Activated naive CD8-positive, alpha-beta T cell treated with anti-CD3 and anti-CD28 coated beads, Interleukin-2, amount 50 U/mL, for 16 hours (primary cell): ENCODE measurements around the gene UBL3.

Experiments
- DNase-seq: peaks from one replicate; pipeline ENCODE4 v3.0.0-alpha.2; 2020; ENCODE audit warnings: low read depth, low spot score

Gene UBL3, protein sequence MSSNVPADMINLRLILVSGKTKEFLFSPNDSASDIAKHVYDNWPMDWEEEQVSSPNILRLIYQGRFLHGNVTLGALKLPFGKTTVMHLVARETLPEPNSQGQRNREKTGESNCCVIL

DNA sequence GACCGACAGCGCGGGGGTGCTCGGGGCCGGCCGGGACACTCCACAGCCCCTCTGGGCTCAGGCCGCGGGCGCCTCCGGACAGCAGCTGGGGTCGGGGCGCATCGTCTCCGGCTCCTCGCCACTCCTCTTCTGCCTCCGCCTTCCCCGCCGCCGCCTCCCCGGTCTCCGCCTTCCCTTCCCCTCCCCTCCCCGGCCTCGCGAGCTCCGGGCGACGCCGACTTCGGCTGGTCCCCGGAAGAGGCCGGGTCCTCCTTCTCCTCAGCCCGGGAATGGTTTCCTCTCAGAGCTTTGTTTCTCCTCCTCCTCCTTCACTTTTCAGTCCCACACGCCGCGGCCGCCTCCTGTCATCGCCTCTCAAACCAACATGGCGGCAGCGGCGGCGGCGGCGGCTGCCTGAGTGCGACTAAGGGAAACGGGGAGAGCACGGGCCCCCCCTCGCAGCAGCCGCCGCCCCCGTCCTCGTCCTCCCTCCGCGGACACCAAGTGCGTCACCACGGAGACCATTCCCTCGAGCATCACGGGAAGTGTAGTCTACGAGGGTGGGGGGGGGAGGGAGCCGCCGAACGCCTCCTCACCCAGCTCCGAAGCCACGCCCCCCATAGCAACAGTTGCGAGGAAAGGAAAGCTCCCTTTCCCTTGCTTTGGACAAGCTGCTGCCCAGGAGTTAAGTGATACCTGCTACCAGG lies at the start of gene UBL3:
UBL3 (minus strand) TSS at position 405 of the 686 bp plus-strand sequence. CDS start 1,079 bp downstream, outside the sequence.
- peak; percentile 91 for DNase-seq

DNA sequence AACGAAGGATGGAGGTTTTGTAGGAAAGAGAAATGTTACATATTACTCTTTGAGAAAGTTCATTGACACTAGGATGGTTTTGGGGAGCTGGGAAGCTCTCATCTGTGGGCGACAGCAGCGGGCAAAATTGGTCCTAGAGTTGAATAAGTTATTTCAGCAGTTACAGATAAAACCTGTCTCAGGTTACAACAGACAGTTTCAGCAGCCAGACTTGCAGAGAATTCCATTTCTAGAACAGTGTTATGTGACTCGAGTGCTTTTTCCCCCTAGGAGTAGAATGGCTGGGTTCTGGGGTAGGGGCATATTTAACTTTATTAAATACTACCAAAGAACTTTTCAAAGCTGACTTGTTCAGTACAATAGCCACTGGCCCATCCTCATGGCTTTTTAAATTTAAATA lies 46.7 kb upstream of the UBL3 start:
- DNase-seq: no peak

DNA sequence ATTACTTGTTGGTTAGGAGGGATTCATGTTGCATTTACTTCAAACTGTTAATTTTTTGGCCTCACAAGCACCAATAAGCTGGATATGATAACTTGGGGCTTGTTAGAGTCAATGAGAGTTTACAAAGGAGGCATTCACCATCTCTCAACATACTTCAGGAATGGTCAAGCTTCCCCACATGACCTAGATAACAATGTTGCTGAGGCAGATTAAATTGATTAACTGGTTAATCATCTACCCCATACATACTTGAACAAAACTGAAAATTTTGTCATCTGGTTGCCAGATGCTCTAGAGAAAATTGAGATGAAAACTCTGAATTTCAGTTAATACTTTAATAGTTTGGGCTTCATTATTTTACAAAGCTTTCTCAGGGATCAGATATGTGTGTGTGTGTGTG lies 43.0 kb upstream of the UBL3 start:
- DNase-seq: no peak

DNA sequence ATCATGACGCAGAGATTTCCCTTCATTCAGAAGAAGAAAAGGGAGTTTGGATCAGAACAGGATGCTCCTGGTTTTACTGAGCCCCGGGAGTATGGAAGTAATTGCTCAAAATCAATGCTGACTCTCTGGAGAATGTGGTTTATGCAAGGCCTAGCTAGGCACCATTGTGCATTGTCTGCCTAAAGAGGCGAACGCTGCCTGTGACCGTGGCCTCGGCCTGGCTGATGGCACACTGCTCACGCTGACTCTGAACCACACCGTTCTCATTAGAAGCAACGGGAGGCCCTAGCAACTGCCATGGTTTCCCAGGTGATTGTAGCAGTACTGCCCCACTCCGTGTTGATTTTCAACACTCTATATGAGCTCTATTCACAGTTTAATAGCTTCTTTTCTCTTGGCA lies 41.7 kb upstream of the UBL3 start:
- DNase-seq: no peak

DNA sequence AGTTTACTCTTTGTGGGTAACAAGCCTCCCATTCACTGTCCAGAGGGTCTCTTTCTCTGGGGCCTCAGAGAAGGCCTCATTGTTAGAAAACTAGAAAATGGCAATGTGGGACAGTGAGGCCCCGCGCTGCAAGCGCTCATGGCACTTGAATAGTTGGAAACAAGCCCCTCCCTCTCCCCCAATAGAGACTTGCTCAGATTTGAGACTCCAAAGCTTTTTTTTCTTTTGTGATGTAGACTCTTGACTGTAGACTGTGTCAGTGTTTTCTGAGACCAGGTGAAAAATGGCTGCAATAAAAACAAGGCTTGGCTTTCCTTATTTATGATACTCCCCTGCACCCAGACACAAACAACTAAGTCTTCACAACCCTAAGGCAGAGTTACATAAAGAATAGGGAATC lies 38.7 kb upstream of the UBL3 start:
- no peak for DNase-seq

DNA sequence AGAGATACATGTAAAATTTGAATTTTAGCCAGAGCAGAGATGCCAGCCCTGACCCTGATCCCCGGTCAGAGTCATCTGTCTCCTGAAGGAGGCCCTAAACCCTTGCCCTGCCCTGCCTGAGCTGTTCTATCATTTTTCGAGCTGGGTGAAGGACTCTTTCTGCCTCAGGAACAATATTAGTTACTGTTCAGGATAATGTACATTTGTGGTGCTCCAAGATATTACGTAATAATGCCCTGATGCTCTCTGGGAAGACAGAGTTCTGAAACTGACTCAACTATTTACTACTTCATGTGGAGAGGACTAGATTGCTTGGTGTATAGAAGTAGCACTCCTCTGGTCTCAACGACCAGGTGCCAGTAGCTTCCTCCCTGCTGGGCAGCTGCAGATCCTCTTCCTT lies 37.9 kb upstream of the UBL3 start:
- DNase-seq: no peak

DNA sequence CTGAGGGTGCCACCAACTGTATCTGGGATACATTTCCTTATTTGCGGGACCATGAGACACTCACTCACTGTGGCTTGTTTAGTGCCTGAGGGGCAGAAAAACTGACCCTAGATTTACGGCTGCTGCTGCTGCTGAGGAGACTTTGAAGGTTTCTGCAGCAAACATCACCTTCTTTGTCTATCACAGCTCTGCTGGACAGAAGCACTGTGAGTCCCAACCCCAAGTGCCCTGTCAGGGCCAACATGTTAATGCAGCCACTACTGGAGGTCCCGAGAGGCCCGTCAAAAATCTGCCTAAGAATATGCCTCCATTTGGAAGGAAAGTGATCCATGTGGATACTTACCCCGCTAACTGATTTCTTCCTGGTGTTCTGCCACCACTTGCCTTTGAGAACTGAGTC lies 37.3 kb upstream of the UBL3 start:
- DNase-seq: no peak

DNA sequence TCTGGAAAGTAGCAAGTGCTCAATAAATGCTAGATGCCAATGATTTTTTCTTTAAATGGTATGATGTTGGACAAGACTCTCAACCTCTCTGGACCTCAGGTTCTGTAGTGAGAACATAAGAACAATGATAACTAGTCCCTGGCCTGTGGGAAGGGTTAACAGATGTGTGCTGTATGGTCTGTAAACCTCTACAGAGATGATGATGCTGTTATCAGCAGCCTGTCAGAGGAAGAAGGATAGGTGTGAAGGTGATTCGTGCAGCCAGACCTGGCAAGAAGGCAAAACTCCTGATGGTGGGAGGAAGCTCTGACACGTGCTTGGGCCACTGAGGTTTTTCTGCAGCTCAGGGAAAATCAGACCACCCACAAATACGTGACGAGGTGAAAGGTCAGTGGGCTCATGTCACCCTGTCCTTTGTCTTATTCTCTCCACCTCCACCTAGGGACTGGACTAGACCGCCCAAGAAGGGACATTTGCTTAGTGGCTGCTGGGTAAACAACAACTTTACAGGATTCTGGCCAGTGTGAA lies 36.7 kb upstream of the UBL3 start:
- no peak for DNase-seq

DNA sequence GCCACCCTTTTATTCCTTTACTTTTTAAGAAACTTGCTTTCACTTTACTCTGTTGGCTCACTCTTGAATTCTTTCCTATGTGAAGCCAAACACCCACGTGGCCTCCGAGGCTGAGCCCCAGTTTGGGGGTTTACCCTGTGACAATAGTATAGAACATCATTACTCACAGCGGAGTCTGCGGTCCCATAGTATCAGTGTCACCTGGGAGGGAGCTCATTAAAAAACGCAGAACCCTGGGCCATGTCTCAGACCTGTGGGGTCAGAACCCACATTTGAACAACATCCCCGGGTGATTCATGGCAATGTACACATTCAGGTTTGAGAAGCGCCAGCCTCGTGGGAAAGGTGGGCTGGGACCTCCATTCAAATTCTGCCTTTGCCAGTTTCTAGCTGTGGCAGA lies 36.0 kb upstream of the UBL3 start:
- no peak for DNase-seq

DNA sequence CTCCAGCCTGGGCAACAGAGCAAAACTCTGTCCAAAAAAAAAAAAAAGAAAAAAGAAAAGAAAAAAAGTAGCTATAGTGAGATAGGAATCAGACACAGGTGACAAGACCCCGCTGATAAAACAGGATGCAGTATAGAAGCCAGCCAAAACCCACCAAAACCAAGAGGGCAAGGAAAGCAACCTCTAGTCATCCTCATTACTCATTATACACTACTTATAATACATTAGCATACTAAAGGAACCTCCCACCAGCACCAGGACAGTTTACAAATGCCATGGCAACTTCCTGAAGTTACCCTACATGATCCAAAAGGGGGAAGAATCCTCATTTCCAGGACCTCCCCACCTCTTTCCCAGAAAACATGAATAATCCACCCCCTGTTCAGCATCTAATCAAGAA lies 35.6 kb upstream of the UBL3 start:
- no peak for DNase-seq

DNA sequence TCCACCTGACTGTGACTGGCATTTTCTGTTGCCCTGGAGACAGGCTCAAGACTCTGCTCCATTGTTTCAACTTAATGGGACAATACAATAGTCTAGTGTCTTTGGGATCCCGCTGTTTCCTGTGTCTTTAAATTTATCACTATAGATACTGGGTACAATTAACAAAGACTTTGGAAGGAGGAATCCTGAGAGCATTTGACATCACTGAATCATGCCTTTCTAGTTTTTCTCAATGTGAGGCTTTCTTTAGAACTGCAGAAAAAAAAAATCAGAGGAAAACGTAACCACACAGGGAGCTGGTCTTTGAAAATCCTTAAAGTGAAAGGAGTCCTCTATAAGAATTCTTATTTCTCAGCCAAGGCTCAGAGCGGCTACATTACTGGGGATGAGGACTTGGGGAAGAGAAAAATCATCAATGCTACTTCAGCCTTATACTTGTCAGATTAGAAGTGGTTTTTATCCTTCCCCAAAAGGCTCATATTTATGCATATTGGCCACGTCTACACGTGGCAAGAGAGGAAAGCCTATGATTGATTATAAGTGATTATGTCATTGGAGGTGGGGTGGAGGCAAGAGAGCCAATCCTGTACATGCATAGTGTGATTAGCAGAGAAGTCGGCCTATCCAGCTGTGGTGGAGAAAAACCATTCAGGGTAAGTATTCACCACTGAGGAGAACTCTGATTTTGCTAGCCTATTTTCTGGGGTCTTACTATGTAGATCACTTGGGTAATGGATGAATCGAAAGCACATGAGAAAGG lies 34.4 kb upstream of the UBL3 start:
- no peak for DNase-seq

DNA sequence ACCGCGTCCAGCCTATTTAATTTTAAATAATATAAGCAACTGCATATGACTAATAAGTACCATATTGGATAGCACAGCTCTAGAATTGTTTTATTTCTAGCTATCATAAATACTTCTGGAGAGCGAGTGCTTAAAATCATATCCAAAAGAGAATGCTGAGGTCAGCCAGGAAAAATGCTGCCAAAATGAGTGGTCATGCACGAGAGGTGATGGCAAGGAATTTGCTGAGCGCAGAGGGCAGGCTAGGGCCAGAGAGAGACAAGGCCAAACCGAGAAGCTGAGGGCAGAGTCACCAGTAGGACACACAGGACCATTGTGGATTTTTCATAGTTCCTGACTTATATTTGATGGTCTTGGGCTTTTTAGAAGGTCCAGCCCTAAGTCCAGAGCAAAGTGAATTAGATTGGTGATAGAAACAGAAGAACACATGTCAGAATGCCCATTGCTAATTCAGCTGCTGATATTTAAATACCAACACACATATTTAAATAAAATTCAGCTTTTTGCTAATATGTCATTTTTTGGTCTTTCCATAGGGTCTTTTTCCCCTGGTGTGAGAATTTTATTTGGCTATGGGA lies 33.6 kb upstream of the UBL3 start:
- no peak for DNase-seq

DNA sequence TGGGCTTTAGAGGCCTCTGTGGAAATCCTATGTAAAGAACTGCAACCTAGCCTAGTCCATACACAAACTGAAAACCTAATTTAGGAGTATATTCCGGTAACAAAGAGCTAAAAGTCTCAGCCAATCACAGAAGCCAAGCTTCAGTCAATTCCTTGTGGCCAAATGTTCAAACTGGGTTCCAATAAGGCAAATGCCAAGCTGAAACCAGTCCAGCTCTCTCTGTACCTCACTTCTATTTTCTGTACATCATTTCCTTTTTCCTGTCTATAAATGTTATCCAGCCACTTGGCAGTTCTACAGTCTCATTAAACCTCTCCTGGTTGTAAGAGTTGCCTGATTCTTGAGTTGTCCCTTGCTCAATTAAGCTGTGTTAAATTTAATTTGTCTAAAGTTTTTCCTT lies 31.7 kb upstream of the UBL3 start:
- no peak for DNase-seq

DNA sequence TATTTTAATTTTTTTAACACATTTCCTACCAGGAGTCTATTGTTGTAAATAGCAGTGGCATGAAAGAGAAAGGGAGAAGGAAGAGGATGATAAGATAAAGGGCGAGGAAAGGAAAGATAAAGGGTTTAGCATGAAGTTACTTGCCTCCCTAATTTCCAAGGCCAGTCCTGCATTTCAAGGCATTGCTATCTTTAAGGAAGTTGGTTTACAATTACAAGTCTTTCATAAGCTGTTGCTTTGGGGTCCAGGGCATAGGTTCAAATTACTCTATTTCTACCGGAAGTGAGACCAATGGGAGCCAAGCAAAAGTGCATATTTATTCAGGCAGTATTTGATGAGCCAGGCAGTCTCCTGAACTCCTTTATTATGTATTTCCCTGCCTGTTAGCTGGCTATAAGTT lies 27.7 kb upstream of the UBL3 start:
- DNase-seq: no peak

DNA sequence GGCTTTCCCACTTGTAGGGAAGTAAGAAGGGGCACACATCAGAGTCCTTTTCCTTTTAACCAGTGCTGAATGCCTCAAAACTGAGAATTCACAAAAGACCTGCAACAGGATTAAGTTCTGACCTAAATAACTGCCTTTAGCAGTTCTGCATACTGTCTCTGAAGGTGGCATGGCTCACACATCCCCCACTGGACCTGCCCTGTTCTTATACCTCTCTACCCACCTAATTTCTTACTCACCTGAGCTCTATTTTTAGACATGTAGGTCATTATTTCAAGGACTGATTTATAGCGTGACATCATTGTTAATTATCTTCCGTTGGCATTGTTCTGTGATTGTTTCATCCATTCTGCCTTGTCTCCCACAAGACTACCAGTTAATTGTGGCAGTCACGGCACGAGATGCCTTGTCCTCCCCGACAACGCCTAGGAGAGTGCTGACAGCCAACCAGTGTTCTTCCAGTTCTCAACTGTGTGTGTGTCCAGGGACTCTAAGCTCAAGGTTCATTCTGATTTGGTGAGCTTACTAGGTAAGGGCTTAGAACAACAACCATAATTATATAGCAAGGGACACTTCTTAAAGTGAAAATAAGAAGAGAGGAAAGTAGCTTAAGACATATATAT lies 27.1 kb upstream of the UBL3 start:
- DNase-seq: no peak

DNA sequence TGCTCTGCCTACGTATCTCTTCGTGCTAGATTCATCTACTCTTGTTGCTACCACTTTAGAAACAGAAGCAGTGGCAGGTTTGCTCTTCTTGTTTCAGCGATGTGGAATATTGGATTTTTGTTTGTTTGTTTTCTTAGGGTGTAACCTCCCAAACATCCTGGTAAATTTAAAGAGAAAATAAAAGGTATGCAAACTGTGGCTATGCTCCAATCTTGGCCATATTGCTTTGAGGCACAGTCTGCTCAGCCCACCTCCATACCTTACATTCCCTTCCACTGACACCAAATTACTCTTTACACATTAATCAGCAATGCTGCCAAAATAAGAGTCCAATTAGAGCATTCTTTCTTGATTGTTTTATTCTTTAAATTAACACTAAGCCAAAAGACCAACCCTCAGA lies 25.2 kb upstream of the UBL3 start:
- no peak for DNase-seq

DNA sequence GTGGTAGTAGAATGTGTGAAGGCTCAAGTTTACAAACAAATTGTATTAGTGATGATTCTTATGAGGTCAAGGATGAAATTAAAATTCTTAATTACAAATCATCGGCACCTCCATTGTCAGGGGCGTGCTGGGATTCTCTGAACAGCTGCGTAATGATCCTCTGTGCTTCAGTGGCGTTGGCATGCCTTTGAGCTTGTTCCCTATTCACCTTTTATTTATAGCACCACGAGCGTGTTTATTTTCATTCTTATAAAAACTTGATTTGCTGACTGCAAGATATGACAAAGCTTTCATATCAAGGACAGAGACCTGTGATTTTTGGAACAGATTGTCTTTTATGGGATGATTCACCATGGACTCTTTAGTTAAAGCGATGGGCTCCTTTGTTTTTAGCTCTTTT lies 18.2 kb upstream of the UBL3 start:
- no peak for DNase-seq

DNA sequence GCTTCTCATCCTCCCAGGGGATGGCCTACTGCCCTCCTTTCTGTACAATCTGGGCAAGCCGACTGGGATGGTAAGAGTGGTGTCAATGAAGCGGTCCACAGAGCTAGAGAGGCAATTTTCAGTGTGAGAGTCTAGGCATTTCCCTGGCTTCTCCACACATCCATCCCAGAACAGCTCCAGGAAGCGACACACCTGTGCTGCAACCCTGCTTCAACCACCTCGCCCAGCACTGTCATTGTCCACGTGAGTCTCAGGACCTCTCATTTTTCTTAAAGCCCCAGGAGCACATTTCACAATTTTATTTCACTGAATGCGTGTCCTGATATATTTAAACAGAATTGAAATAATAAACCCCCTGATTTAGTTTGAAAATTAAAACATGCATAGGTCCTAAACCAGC lies 15.5 kb upstream of the UBL3 start:
- DNase-seq: no peak

DNA sequence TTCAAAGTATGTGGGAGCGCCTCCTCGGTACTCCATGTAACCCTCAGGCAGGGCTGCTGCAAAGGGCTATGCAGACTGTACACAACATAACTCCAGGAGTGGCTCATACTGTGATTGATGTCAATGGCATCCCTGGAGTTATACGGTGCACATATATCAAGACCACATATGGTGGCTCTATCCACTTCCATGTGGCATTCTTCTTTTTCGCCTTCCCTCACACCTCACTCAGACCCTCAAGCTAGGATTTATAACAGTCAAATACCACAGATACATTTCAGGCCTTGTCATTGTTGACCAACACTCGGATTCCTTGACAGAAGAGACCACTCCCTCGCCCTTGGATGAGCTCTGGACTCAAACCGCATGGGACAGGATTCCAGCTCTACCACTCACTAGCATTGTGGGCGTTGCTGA lies 11.3 kb upstream of the UBL3 start:
- no peak for DNase-seq

DNA sequence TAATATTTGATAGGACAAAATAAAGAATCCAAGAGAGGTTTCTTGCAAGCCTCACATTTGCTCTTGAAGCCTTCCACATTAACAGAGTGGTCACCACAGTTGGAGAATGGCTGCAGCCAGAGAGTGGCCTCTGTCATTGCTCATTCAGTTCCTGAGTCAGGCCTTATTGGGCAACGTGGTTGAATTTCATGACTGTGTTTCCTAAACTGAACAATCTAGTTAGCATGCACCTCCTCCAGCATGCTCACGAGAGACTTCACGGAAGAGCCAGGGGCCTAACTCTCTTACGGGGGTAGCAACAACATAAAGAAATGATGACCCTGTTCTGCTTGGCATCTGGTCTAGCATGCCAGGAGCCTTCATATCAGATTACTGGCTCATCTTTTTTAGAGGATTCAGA lies 9.6 kb upstream of the UBL3 start:
- DNase-seq: no peak

DNA sequence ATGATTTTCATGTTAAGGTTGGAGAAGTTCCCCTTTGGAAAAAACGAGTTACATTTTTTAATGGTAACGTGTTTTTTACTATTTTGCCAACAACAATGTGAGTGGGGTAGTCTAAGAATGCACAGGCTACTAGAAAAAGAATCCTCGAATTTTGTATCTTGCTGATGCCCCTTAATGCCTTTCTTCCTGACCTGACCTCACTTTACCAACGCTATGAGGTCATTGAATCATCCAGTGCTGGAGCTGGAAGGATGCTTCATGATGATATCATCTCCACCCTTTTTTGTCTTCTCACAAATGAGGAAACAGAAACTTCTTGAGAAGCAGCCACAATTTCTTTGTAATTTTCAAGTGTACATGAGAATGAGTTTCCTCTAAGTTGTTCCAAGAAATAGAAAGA lies 8.2 kb upstream of the UBL3 start:
- no peak for DNase-seq

DNA sequence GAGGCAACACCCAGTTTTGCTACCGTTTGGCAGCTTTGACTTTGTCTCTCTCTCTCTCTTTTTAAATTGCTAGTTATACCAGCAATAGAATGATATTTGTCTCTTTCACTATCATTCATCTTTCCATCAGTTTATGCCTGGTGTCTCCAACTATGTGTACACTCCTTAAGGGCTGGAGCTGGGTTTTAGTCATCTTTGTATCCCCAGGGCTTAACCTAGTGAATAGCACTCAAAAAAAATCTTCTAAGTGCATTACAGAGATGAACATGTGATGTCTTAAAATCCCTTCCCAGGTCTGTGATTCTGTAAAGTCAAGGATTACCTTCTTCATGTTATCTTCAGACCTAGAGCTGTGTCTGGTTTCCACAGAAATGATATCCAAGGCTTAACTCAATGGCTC lies 7.8 kb upstream of the UBL3 start:
- no peak for DNase-seq
